Right renal cortex interstitium (tissue), 3 donors: ENCODE data around the gene SMIM10L2A. TPM values are rescaled to one million over a fixed set of nuclear protein-coding genes. Genes with fewer than 3 reads are reported as not detected.
"Not testable (repeated sequence)": the region's sequence is repeated elsewhere in the genome, so short reads cannot be mapped to it uniquely, and the experiment has no call there.

Experiments
- DNase-seq, 3 donors: peaks; one replicate each; pipeline ENCODE4 v3.0.0-alpha.2; 2013; ENCODE audit warnings: low read depth in 3 of 3, low spot score in 2 of 3
- polyA plus RNA-seq, 3 donors: library from polyadenylated mRNA; unstranded; fragments of 120-200 nt; gene quantifications; one replicate each; pipeline ENCODE4 v1.2.1, GENCODE V29; 2013; ENCODE audit not compliant: insufficient read length in 3 of 3

The SMIM10L2A gene
- polyA plus RNA-seq, 3 donors = 10.3 to 11.2 (median 10.4) TPM

DNA sequence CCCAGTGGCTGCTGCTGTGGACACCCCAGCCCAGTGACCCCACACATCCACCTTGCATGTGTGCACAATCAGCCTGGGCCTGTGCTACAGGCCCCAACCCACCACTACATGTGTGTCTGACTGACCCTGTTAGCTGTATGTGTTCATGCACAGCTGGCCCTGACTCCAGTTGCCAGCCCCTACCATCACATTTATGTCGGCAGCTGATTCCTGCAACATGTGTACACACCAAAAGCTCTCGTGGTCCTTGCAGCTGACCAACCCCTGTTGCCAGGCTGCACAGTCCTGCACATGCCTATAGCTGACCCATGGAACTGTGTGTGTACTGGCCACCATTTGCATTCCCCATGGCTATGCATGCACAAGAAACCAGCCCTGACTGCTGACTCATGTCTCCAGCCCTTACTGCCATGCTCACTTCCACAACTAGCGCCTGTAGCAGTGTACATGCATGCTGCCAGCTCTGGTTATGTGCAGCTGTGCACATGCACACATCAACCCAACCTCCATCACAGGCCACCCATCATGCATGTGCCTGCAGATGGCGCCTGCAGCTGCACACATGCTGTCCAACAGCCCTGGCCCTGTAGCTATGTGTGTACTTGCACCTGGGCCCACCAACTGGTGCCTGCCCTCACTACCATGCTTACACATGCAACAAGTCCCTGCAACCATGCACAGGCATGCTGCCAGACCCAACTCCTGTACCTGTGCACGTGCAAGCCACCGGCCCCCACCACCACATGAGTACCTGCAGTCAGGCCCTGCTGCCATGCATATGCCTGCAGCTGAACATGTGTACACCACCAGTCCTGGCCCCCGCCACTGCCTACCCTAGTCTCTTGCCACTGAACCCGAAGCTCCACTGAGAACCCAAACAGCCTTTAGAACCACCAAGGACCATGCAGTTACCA, 28.1 kb downstream of the SMIM10L2A start:
- no peak for DNase-seq

GRCh38 chrX:135453381-135453780, 31.6 kb downstream of the SMIM10L2A start:
- no peak for DNase-seq

GRCh38 chrX:135454816-135455215, 33.1 kb downstream of the SMIM10L2A start:
- DNase-seq = no peak

DNA sequence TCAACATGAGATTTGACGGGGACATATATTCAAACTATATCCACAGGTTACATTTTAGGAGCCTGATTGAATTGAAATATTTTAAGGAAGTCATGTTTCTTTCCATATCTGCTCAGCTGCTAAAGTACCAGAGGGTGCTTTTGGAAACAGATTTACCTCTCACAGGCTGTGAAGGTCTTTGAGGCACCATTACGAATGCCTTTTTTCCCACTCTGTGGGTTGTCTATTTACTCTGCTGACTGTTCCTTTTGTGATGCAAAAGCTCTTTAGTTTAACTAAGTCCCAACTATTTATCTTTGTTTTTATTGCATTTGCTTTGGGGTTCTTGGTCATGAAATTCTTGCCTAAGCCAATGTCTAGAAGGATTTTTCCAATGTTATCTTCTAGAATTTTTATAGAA, 40.0 kb downstream of the SMIM10L2A start:
- DNase-seq = not testable (repeated sequence)

GRCh38 chrX:135463937-135464336, 42.2 kb downstream of the SMIM10L2A start:
- DNase-seq = no peak

DNA sequence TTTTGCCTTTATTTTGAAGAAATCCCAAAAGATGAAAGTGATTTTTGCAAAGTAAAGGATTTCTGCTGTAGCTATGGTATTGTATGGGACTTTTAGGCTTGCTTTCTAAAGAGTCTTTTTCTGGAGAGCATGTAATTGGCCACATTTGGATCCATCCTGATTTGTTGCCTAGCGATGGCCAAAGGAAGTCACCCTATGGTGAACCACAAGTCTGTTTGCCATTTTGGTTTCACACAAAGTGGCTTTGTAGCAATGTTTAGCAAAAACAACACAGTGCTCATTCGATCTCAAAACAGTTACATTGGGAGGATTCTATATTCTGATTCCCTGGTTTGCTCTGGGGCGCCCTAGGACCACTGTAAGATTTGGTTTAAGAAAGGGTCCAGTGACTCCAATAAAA, 54.6 kb downstream of the SMIM10L2A start:
- DNase-seq = no peak

DNA sequence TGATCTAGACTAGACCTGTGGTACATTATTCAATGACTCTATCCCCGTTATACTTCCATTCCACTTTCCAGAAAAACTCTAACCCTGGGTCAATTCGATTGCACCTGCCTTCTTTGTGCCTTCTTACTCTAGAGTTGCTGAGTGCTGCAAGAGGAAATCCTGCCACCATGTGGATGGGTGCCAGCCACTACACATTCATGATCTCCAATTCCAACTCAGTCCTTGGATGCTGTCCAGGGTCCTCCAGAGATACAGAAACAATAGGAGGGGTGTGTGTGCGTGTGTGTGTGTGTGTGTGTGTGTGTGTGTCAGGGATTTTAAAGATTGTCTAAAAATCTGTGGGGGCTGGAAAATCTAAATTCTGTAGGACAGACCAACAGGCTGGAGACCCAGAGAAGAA, 55.8 kb downstream of the SMIM10L2A start:
- DNase-seq = peak; percentile 10 to 49 (median 34)

Other genes with a start within 250 kb of the SMIM10L2A start
- not detected for gene ETDA, start 169.9 kb upstream of the SMIM10L2A start, polyA plus RNA-seq
- gene ETDC, start 112.5 kb upstream of the SMIM10L2A start, polyA plus RNA-seq = not detected
- 10 to 100 TPM; 18.6 to 22.9 (median 18.8) TPM for gene ZNF75D, start 77.8 kb upstream of the SMIM10L2A start, polyA plus RNA-seq
- 10 to 100 TPM; 12.5 to 15.4 (median 14.4) TPM for gene ZNF449, start 77.1 kb upstream of the SMIM10L2A start, polyA plus RNA-seq
- gene INTS6L, start 98.7 kb downstream of the SMIM10L2A start, polyA plus RNA-seq = 10 to 100 TPM; 23.2 to 24.2 (median 23.8) TPM